IPS DF 19.7 (cell line): ENCODE measurements around the gene CIITA.
"Not testable (repeated sequence)": the region's sequence is repeated elsewhere in the genome, so short reads cannot be mapped to it uniquely, and the experiment has no call there.

Source experiments
- DNase-seq: peaks from one replicate; pipeline ENCODE4 v3.0.0-alpha.2; 2013; ENCODE audit warnings: low read depth, low spot score

The CIITA gene

DNA sequence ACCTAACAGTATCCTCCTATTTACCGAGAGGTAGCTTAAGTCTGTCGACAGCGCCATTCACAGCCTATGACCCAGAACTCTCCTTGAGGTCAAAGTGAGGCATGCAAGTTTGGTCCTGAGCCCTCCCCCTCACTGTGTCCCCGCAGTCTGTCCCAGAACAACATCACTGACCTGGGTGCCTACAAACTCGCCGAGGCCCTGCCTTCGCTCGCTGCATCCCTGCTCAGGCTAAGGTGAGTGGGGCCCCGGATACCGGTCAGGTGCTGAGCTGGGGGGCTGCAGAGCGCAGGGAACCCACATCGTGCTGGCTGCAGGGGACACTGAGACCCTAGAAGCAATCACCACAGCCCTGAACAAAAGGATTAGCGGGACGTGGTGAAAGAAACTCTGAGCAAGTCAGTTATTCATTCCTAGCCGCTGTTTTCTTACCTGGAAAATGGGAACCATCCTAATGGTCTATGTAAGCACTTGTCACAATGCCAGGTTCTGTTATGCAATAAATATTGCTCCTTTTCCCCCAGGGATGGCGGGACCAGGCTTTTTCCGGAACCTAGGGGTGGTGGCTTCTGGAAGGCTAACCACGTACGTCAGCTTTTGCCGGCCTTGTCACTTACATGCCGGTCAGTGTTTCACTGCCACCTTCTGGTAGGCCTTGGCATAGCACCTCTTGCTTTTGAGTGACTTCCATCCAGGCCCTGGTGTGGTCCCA lies 41.4 kb downstream of the CIITA start:
- peak; percentile 80 for DNase-seq

DNA sequence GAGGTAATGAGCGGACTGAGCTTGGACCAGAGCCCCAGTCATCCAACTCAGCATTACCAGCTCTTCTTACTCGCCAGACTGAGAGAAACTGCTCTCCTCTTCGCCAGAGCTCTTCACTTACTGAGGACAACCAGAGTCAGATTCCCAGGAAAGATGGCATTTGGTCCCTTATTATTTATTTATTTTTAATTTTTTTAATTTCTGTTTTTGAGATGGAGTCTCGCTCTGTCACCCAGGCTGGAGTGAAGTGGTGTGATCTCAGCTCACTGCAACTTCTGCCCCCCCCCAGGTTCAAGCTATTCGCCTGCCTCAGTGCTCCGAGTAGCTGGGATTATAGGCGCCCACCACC lies 42.0 kb downstream of the CIITA start:
- no peak for DNase-seq

DNA sequence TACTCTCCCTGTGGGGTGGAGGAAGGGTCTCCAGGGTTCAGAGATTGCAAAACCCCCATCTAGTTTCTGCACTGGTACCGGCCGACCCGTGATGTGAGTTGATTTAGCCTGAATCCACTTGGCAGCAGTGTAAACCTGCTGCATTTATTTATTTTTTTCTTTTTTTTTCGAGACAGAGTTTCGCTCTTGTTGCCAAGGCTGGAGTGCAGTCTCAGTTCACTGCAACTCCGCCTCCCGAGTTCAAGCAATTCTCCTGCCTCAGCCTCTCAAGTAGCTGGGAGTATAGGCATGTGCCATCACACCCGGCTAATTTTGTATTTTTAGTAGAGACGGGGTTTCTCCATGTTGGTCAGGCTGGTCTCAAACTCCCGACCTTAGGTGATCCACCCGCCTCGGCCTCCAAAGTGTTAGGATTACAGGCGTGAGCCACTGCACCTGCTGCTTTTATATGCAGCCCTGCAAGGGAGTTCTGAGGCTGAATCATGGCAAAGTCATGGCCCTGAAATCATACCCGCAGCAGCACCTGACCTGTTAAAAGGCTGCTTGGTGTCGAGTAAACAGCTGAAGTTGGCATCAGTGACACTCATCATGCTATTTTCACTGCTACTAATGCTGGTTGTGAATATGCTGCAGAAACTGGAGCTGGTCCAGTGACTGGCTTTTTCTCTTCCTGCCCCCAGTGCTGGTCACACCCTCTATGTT lies 43.9 kb downstream of the CIITA start:
- no peak for DNase-seq

DNA sequence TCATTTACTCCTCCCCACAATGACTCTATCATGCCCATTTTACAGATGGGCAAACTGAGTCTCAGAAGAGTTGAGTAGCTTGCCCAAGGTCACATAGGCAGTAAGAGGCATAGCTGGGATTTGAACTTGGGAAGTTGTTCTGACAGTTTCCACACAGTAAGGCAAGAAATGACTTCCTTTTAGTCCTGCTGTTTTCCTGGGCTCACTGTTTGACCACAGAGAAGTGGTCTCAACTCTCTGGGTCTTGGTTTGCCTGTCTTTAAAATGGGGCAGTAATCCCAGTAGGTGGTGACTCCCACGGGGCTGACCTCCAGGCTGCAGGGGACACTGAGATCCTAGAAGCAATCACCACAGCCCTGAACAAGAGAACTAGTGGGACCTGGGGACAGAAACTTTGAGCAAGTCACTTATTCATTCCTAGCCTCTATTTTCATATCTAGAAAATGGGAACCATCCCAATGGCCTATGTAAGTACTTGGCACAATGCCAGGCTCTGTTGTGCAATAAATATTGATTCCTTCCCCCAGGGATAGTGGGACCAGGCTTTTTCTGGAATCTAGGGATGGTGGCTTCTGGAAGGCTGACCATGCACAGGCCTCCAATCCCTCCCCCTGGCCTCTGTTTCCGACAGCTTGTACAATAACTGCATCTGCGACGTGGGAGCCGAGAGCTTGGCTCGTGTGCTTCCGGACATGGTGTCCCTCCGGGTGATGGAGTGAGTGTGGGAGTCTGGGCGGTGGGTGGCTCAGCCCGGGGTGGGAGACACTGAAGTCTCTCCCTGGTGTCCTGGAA lies 44.7 kb downstream of the CIITA start:
- DNase-seq: no peak

DNA sequence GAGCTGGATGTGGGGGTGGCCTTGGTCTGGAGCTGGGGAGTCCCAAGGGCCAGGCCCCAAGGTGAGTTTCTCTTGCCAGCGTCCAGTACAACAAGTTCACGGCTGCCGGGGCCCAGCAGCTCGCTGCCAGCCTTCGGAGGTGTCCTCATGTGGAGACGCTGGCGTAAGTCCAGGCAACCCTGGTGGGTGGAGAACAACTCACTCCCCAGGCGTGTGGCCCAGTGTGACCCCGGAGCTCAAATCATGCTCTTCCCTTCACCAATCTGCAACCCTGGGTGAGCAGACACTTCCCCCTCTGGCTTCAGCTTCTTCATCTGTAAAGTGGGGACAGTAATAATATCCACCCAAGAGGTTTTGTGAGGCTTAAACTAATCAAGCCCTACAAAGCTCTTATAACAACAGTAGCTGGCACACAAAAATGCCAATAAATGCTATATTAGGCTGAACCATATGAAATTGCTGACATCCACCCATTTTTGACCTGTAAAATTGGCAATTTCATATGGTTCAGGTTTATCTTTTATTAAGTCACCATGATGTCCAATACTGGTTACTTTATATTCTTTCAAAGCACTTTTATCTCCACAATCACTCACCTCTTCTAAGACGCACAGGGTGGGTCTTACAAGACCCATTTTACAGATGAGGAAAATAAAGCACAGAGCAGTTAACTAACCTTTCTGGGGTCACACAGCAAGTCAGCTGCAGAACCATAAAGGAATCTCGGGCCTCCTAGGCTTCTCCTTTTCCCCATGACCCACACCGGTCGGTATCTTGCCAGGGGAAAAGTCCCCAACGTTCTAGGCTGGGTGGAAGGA lies 45.5 kb downstream of the CIITA start:
- DNase-seq: no peak

DNA sequence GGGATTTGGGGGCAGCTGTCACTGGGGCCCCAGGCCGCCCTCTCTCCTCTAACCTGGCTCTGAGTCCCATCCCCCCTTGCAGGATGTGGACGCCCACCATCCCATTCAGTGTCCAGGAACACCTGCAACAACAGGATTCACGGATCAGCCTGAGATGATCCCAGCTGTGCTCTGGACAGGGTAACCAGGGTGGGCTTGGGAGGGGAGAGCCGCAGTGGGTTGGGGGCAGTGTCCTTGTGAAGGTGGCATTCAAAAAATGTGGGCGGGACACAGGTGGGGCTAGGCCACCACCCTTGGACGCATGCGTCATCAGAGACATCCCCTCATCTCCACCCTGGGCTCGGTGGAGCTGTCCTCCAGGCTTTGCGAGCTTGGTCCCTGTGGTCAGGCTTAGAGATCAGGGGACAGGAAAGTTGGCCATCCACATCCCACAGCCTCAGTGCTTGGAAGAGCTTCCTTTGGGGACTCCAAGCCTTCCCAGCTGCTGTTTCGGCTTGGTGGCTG lies 46.2 kb downstream of the CIITA start:
- DNase-seq: no peak

DNA sequence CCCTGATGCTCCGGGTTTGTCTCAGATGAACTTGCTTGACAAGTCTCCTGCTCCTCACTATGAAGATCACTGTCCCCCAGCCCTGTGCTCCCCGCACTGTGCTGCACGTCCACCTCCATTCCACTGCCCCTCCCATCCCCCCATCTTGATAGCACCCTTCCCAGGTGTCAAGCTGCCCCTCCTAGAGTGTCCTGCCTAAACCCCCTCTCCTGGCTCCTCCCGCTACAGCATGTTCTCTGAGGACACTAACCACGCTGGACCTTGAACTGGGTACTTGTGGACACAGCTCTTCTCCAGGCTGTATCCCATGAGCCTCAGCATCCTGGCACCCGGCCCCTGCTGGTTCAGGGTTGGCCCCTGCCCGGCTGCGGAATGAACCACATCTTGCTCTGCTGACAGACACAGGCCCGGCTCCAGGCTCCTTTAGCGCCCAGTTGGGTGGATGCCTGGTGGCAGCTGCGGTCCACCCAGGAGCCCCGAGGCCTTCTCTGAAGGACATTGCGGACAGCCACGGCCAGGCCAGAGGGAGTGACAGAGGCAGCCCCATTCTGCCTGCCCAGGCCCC lies 46.7 kb downstream of the CIITA start:
- no peak for DNase-seq

DNA sequence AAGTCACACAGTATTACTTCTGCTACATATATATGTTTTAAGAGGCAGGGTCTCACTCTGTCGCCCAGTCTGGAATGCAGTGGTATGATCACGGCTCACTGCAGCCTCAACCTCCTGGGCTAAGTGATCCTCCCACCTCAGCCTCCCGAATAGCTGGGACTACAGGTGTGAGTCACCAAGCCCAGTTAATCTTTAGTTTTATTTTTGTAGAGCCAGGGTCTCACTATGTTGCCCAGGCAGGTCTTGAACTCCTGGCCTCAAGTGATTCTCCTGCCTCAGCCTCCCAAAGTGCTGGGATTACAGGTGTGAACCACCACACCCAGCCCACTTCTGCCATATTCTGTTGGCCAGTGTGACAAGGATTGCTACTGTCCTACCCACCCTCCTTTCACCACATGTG lies 48.3 kb downstream of the CIITA start:
- DNase-seq: not testable (repeated sequence)

DNA sequence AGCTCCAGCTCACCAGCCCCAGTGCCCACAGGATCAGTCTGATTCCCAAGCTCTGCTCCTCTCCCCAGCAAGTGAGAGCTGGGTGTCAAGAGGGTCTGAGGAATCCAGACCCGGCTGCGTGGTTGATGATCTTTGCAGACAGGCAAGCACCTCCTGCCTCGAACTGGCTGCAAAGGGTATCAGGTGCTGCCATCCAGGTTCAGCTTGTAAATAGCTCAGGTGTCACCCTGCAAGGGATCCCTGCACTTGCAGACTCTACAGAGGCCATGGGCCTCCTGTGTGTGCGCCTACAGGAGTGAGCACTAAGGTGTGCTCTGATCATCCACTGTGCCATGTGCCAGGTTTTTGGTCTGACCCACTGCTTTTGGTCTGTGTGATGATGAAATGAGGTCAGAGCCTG lies 49.1 kb downstream of the CIITA start:
- no peak for DNase-seq

DNA sequence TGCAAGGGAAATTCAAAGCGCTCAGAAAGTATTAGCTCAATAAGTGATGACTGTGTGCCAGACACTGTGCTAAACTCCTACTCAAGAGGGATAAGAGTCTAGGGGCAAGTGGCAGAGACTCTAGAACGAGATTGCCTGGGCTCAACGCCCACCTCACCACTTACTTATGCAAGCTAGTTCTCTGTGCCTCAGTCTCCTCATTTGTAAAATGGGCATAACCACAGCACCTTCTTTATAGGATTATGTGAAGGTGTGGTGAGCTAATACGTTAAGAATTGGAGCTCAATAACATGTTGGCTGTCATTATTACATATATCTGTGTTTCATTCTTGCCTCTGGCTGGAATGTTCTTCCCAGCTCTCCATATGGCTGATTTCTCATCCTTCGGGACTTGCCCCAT lies 49.9 kb downstream of the CIITA start:
- DNase-seq: no peak

DNA sequence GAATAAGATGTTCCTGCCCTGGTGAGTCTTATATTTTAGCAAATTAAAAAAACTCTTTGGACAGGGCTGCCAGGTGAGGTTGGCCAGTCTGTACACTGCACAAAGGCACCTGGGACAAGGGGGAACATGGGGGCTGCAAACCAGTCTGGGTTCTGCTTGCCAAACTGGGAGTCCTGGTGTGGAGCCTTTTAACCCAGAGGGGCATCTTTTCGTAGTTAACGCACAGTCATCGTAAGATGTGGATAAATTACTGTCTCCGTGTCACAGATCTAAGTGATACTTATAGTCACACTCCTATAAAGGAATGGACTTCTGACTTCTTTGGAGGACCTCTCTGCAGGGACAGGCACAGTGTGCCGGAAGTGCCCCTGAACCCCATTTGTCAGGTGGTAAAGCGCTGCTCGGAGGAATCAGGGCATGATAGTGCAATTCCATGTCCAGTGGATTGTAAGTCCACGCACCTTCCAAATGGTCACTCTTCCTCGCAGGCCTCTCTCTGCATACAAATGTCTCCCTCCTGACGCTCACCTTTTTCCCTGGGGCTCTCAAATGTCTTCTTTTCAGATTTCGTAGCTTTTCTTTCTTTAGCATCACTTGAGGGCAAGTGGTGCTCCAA lies 50.6 kb downstream of the CIITA start:
- no peak for DNase-seq

DNA sequence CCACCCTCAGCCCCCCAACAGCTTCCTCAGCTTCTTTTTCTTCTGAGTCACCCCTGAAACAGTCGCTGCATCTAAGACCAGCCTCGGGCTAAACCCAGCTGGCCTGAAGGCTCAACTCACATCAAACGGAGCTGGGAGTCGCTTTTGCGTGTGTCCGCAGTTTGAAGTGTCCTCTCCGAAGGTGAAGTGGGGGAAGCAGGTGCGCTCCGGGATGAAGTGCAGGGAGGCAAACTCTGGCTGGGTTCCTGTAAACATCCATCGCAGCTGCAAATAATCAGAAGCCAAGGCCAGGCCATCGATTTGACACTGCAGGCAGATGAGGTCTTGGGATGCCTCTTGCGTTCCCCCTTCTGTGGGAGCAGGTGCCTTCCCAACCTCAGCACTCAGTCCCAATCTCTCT lies 52.1 kb downstream of the CIITA start:
- not testable (repeated sequence) for DNase-seq

DNA sequence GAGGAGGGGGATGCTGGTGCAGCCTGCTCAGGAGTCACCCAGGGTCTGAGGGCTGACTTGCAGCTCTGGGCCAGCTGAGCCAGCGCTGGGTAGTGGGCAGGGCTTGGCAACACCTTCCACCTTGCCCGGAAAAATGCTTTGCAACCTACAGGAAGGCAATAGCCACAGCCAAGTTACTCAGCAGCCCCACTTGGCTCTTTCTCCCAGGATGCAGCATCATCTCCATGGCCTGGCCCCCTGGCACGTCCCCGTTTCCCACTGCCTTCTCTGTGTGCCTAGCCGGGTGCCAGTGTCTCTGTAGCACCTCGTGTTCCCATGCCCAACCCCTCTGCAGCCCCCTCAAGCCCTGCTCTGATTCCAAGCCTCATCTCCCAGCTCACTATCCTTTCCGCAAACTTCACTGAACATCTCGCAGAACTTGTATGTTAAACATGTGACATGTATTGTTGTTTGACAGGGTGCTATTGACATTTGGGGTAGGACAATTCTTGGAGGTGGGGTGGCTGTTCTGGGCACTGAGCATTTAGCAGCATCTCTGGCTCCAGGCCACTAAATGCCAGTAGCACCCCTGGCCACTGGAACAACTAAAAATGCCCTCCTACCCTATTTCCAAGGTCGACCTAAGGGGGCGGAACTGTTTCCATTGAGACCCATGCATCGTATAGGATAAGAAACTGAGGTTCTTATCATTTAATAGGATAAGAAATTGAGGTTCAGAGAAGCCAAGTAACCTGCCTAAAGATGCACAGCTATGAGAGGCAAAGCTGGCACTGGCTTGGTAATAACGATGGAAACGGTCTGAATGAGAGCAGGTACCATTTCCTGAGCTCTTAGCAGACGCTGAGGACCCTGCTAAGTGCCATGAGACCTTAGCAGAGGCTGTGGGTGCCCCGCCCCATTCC lies 53.1 kb downstream of the CIITA start:
- no peak for DNase-seq

DNA sequence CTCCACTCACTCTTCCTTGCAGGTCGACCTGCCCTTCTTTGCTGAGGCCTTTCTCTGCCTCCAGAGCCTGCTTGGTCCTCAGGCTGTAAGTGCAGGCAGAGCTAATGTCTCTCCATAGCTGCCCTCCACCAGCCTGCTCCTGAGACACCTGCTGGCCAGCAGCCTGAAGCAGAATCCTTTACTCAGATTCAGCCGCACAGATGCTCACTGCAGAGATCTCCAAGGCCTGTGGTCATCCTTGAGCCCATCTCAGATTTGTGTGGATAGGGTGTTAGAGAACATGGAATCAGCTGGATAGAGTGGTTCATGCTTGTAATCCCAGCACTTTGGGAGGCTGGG lies 53.7 kb downstream of the CIITA start:
- DNase-seq: no peak

DNA sequence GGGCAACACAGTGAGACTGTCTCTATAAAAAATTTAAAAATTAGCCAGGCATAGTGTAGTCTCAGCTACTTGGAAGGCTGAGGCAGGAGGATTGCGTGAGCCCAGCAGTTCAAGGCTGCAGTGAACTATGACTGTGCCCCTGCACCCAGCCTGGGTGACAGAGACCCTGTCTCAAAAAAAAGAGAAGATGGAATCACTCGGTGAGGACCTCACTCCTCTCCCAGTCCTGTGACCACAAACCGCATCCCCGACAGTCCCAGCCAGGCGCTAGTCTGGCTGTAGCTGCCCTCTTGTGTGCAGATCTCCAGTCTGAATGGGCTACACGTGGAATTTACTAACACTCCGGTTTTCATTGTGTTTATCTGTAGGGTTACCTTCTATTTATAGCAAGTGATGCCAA lies 54.1 kb downstream of the CIITA start:
- DNase-seq: no peak

DNA sequence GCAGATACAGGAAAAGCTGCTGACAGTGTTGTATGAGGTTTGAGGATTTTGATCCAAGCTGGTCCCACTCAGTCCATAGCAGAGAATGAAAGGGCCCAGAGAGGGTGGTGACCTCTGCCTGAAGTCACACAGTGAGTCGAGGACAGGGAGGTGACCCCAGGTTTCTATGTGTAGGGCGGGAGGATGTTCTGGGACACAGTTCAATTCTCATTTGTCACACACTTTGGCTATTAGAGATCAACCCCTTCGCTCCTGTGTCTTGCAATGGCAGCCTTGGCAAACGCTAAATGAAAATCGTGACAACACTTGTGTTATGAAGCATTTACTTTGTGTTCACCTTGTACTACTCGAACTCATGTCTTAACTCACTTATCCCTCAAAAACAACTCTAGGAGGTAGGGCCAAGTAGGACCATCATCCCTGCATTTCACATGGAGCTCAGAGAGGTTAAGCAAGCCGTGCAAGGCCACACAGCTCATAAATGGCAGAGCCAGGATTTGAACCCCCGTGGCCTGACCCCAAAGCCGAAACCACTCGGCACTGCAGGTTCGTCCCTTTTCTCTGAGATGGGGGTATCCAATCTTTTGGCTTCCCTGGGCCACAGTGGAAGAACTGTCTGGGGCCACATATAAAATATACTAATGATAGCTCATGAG lies 55.1 kb downstream of the CIITA start:
- no peak for DNase-seq

DNA sequence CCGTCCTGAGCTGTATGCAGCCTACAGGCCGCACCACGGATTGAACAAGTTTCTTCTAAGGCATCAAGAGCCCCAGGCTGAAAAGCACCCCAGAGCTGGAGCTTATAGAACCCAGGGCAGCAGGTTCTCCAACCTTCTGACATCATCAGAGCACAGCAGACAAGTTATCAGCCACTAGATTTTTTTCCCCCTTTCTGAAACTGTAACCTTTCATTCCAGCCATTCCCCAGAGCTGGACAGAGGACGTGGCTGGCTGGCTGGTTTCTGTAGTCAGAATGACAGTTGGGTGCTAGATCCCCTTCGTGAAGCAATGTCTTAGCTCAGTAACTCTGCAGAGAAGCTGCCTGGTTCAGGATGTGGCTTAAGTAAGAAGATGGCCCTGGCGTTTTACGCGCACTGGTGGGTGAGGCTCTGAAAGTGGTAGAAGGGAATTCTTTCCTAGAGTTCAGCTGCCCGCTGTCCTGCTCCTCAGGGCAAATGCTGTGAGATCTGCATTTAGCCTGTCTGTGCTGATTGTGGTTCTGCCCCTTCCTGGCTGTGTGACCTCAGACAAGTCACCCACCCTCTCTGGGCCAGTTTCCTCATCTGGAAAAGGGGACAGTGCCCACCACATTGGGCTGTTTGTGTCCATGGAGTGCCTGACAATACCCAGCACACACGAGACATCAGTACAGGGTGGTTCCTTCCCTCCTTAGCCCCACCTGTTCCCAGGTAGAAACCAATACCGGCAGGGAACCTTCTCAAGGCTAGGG lies 56.1 kb downstream of the CIITA start:
- DNase-seq: no peak

DNA sequence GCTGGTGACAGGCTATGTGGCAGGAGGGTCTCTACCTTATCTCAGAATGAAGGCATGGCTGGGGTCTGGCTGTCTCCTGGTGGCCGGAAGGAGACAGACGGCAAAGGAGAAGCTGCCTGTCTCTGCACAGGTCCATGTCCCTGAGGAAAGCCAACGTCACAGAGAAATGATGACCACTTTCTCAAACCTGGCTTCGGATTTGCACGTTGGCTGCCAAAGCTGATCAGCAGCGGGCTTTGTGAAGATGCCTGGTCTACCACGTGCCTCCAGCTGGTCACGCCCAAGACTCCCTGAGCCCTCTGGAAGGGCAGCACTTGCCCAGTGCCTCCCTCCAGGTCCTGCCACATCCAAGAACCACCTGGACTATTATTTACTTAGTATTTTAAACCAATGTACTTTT lies 56.9 kb downstream of the CIITA start:
- no peak for DNase-seq
